ENCODE measurements around the gene HRAS.

Gene HRAS

GRCh38 chr11:539971-540481 is 4.7 kb upstream of the HRAS start:
- H3K4me1 ChIP-seq (ENCODE audit: insufficient read depth, insufficient read length), result peaks cover 28% of the 10 kb centered on the region
- H3K9ac ChIP-seq (ENCODE audit: insufficient read length, low read depth), result peak overlapping the region; percentile 44
- no peak overlapping the region for H3K4me3 ChIP-seq (ENCODE audit: insufficient read length, low read depth)
- DNase-seq (ENCODE audit: low read depth, low spot score), result no peak
- no peak for TF ChIP-seq YY1 (IDR thresholded peaks at IDR 0.05; ENCODE audit: insufficient read depth, insufficient read length)
- no peak for TF ChIP-seq SUZ12 (IDR thresholded peaks at IDR 0.05; ENCODE audit: extremely low read depth, insufficient read depth, insufficient read length)
- TF ChIP-seq ZNF274 (IDR thresholded peaks at IDR 0.05; ENCODE audit: low read depth, low read length), result no peak
- H3K9me3 ChIP-seq (ENCODE audit: insufficient read depth, low read length), result no peaks in the 10 kb centered on the region
- H3K36me3 ChIP-seq (ENCODE audit: insufficient read depth, insufficient read length, low read length), result no peaks in the 10 kb centered on the region
- H3K27me3 ChIP-seq (ENCODE audit: insufficient read depth, insufficient read length), result peaks cover 26% of the 10 kb centered on the region

GRCh38 chr11:538431-539051 is 3.2 kb upstream of the HRAS start:
- no peak for DNase-seq (ENCODE audit: low read depth, low spot score)
- Histone ChIP-seq H3K27me3 (ENCODE audit: insufficient read depth, insufficient read length) (peaks cover 26% of the 10 kb centered on the region), H3K9ac (ENCODE audit: insufficient read length, low read depth) (peak overlapping the region; percentile 93), H3K36me3 (ENCODE audit: insufficient read depth, insufficient read length, low read length) (peaks cover 9% of the 10 kb centered on the region), H3K4me1 (ENCODE audit: insufficient read depth, insufficient read length) (peaks cover 33% of the 10 kb centered on the region), H3K9me3 (ENCODE audit: insufficient read depth, low read length) (no peaks in the 10 kb centered on the region), H3K4me3 (ENCODE audit: insufficient read length, low read depth) (no peak overlapping the region)
- TF ChIP-seq YY1 (IDR thresholded peaks at IDR 0.05; ENCODE audit: insufficient read depth, insufficient read length) (no peak), SUZ12 (IDR thresholded peaks at IDR 0.05; ENCODE audit: extremely low read depth, insufficient read depth, insufficient read length) (no peak), ZNF274 (IDR thresholded peaks at IDR 0.05; ENCODE audit: low read depth, low read length) (no peak)

- Histone ChIP-seq H3K27me3 (ENCODE audit: insufficient read depth, insufficient read length) (peaks cover 26% of the 10 kb centered on the region), H3K4me1 (ENCODE audit: insufficient read depth, insufficient read length) (peaks cover 33% of the 10 kb centered on the region), H3K9ac (ENCODE audit: insufficient read length, low read depth) (peak overlapping the region; percentile 93), H3K9me3 (ENCODE audit: insufficient read depth, low read length) (no peaks in the 10 kb centered on the region), H3K4me3 (ENCODE audit: insufficient read length, low read depth) (peak overlapping the region; percentile 84), H3K36me3 (ENCODE audit: insufficient read depth, insufficient read length, low read length) (peaks cover 16% of the 10 kb centered on the region)
- TF ChIP-seq ZNF274 (IDR thresholded peaks at IDR 0.05; ENCODE audit: low read depth, low read length), result no peak
- TF ChIP-seq SUZ12 (IDR thresholded peaks at IDR 0.05; ENCODE audit: extremely low read depth, insufficient read depth, insufficient read length), result no peak
- TF ChIP-seq YY1 (IDR thresholded peaks at IDR 0.05; ENCODE audit: insufficient read depth, insufficient read length), result no peak
- no peak for DNase-seq (ENCODE audit: low read depth, low spot score)
Measured at GRCh38 chr11:537622-538430, 2.5 kb upstream of the HRAS start.

- DNase-seq (ENCODE audit: low read depth, low spot score), result peak; percentile 70
- H3K9ac ChIP-seq (ENCODE audit: insufficient read length, low read depth), result peak within 1 kb of the TSS; percentile 93
- peaks cover 24% of the 10 kb centered on the region for H3K36me3 ChIP-seq (ENCODE audit: insufficient read depth, insufficient read length, low read length)
- no peaks in the 10 kb centered on the region for H3K9me3 ChIP-seq (ENCODE audit: insufficient read depth, low read length)
- peak within 1 kb of the TSS; percentile 84 for H3K4me3 ChIP-seq (ENCODE audit: insufficient read length, low read depth)
- H3K4me1 ChIP-seq (ENCODE audit: insufficient read depth, insufficient read length), result peaks cover 33% of the 10 kb centered on the region
- TF ChIP-seq YY1 (IDR thresholded peaks at IDR 0.05; ENCODE audit: insufficient read depth, insufficient read length), result no peak
- TF ChIP-seq SUZ12 (IDR thresholded peaks at IDR 0.05; ENCODE audit: extremely low read depth, insufficient read depth, insufficient read length), result no peak
- no peak for TF ChIP-seq ZNF274 (IDR thresholded peaks at IDR 0.05; ENCODE audit: low read depth, low read length)
- H3K27me3 ChIP-seq (ENCODE audit: insufficient read depth, insufficient read length), result peaks cover 26% of the 10 kb centered on the region
Measured at GRCh38 chr11:536841-537621, 1.7 kb upstream of the HRAS start, which contains the start of gene LRRC56. Gene LRRC56, plus strand, starts transcription at chr11:537527. Its CDS starts 3,158 bp downstream, at chr11:540685.

GRCh38 chr11:535210-535518 is 212 bp downstream of the HRAS start:
- Histone ChIP-seq H3K36me3 (ENCODE audit: insufficient read depth, insufficient read length, low read length) (peaks cover 37% of the 10 kb centered on the region), H3K4me3 (ENCODE audit: insufficient read length, low read depth) (peak overlapping the region; percentile 84), H3K9me3 (ENCODE audit: insufficient read depth, low read length) (no peaks in the 10 kb centered on the region), H3K27me3 (ENCODE audit: insufficient read depth, insufficient read length) (peaks cover 26% of the 10 kb centered on the region), H3K9ac (ENCODE audit: insufficient read length, low read depth) (peak overlapping the region; percentile 94), H3K4me1 (ENCODE audit: insufficient read depth, insufficient read length) (peaks cover 26% of the 10 kb centered on the region)
- TF ChIP-seq YY1 (IDR thresholded peaks at IDR 0.05; ENCODE audit: insufficient read depth, insufficient read length) (no peak), SUZ12 (IDR thresholded peaks at IDR 0.05; ENCODE audit: extremely low read depth, insufficient read depth, insufficient read length) (no peak), ZNF274 (IDR thresholded peaks at IDR 0.05; ENCODE audit: low read depth, low read length) (no peak)
- DNase-seq (ENCODE audit: low read depth, low spot score), result no peak

GRCh38 chr11:534396-535209 is 773 bp downstream of the HRAS start:
- peak overlapping the region; percentile 80 for H3K4me3 ChIP-seq (ENCODE audit: insufficient read length, low read depth)
- peaks cover 41% of the 10 kb centered on the region for H3K36me3 ChIP-seq (ENCODE audit: insufficient read depth, insufficient read length, low read length)
- peaks cover 21% of the 10 kb centered on the region for H3K4me1 ChIP-seq (ENCODE audit: insufficient read depth, insufficient read length)
- TF ChIP-seq YY1 (IDR thresholded peaks at IDR 0.05; ENCODE audit: insufficient read depth, insufficient read length) (no peak), ZNF274 (IDR thresholded peaks at IDR 0.05; ENCODE audit: low read depth, low read length) (no peak), SUZ12 (IDR thresholded peaks at IDR 0.05; ENCODE audit: extremely low read depth, insufficient read depth, insufficient read length) (no peak)
- DNase-seq (ENCODE audit: low read depth, low spot score), result no peak
- H3K9me3 ChIP-seq (ENCODE audit: insufficient read depth, low read length), result no peaks in the 10 kb centered on the region
- H3K27me3 ChIP-seq (ENCODE audit: insufficient read depth, insufficient read length), result peaks cover 26% of the 10 kb centered on the region
- H3K9ac ChIP-seq (ENCODE audit: insufficient read length, low read depth), result peak overlapping the region; percentile 94
